Mammary epithelial cell (primary cell): ENCODE data around the gene ZXDC.

ENCODE experiments used
- EZH2 ChIP-seq: IDR thresholded peaks from 2 replicates; pipeline ENCODE4 v1.6.1; 2012; ENCODE audit warnings: low read length, inconsistent platforms, borderline replicate concordance
- TF ChIP-seq, protein P1 (sequence below), 2 donors: IDR thresholded peaks in 1 of 2; conservative IDR thresholded peaks in 1 of 2; 2 replicates each; pipeline ENCODE4 v1.5.1; 2011 to 2012; ENCODE audit warnings: inconsistent platforms in 2 of 2, low read length in 2 of 2, mild to moderate bottlenecking in 2 of 2, control low read depth in 1 of 2, low read depth in 1 of 2; ENCODE audit not compliant: insufficient read depth in 1 of 2; ENCODE audit errors: extremely low read depth in 1 of 2

GRCh38 chr3:126524429-126524988, 48.8 kb upstream of the ZXDC start:
- TF ChIP-seq EZH2, result no peak
- TF ChIP-seq, protein P1, sequence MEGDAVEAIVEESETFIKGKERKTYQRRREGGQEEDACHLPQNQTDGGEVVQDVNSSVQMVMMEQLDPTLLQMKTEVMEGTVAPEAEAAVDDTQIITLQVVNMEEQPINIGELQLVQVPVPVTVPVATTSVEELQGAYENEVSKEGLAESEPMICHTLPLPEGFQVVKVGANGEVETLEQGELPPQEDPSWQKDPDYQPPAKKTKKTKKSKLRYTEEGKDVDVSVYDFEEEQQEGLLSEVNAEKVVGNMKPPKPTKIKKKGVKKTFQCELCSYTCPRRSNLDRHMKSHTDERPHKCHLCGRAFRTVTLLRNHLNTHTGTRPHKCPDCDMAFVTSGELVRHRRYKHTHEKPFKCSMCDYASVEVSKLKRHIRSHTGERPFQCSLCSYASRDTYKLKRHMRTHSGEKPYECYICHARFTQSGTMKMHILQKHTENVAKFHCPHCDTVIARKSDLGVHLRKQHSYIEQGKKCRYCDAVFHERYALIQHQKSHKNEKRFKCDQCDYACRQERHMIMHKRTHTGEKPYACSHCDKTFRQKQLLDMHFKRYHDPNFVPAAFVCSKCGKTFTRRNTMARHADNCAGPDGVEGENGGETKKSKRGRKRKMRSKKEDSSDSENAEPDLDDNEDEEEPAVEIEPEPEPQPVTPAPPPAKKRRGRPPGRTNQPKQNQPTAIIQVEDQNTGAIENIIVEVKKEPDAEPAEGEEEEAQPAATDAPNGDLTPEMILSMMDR (conservative IDR thresholded peaks at IDR 0.05 in 1 of 2, IDR thresholded peaks at IDR 0.05 in 1 of 2; ENCODE audit: extremely low read depth in 1 of 2, insufficient read depth in 1 of 2, low read depth in 1 of 2, low read length in 2 of 2), result no peak
